DND-41 (cell line): ENCODE measurements around the gene APOF.

Source experiments
- ATAC-seq: fragments of 200-7000 bp; cut with Tn5 transposase; 3 replicates; pipeline ENCODE4 v1.9.1; 2021; ENCODE audit warnings: low read depth; ENCODE audit not compliant: insufficient read depth
- DNase-seq: peaks from one replicate; pipeline ENCODE4 v3.0.0-alpha.2; 2020
- H2AFZ ChIP-seq: 2 replicates; pipeline ENCODE4 v1.6.0; 2012; ENCODE audit warnings: low read depth, low read length
- H3K27ac ChIP-seq: 2 replicates; pipeline ENCODE4 v1.5.1; 2012; ENCODE audit warnings: low read length, inconsistent platforms
- H3K27me3 ChIP-seq: fragments of 200-600 bp; sonication (generic); 2 replicates; pipeline ENCODE4 v1.6.0; 2012; ENCODE audit warnings: low read length, mild to moderate bottlenecking, inconsistent platforms; ENCODE audit not compliant: insufficient read depth, poor library complexity
- H3K36me3 ChIP-seq: 2 replicates; pipeline ENCODE4 v1.5.1; 2012; ENCODE audit warnings: low read length, inconsistent platforms; ENCODE audit not compliant: insufficient read depth
- H3K4me1 ChIP-seq: 2 replicates; pipeline ENCODE4 v1.5.1; 2012; ENCODE audit warnings: mild to moderate bottlenecking, low read length; ENCODE audit not compliant: insufficient read depth
- H3K4me2 ChIP-seq: 2 replicates; pipeline ENCODE4 v1.6.0; 2012; ENCODE audit warnings: mild to moderate bottlenecking, moderate library complexity, low read length, inconsistent platforms; ENCODE audit not compliant: insufficient read depth
- H3K4me3 ChIP-seq, 2 experiments: fragments of 200-600 bp in 1 of 2; shearing (Covaris generic) in 1 of 2; 2 replicates each; pipeline ENCODE4 v1.5.1; 2012 to 2016; ENCODE audit warnings: inconsistent platforms in 2 of 2, low read length in 2 of 2, mild to moderate bottlenecking in 2 of 2, low read depth in 1 of 2, moderate library complexity in 1 of 2
- H3K79me2 ChIP-seq: 2 replicates; pipeline ENCODE4 v1.6.0; 2012; ENCODE audit warnings: low read length, inconsistent platforms; ENCODE audit not compliant: insufficient read depth
- H3K9ac ChIP-seq: 2 replicates; pipeline ENCODE4 v1.6.0; 2012; ENCODE audit warnings: low read depth, mild to moderate bottlenecking, inconsistent platforms, low read length, moderate library complexity
- H3K9me3 ChIP-seq: 2 replicates; pipeline ENCODE4 v1.5.1; 2012; ENCODE audit warnings: low read length, moderate library complexity, mild to moderate bottlenecking, inconsistent platforms; ENCODE audit not compliant: insufficient read depth, severe bottlenecking
- H4K20me1 ChIP-seq: 2 replicates; pipeline ENCODE4 v1.6.0; 2012; ENCODE audit warnings: low read length; ENCODE audit not compliant: insufficient read depth
- CTCF ChIP-seq: IDR thresholded peaks from 2 replicates; pipeline ENCODE4 v1.5.1; 2012; ENCODE audit warnings: borderline replicate concordance, low read length, moderate library complexity, mild to moderate bottlenecking; ENCODE audit not compliant: poor library complexity, severe bottlenecking; ENCODE audit errors: extremely low read depth
- EZH2 ChIP-seq: IDR thresholded peaks from 3 replicates; pipeline ENCODE4 v1.6.1; 2012; ENCODE audit warnings: borderline replicate concordance, low read depth, mild to moderate bottlenecking, moderate library complexity, low read length, inconsistent platforms; ENCODE audit not compliant: severe bottlenecking

APOF gene

DNA sequence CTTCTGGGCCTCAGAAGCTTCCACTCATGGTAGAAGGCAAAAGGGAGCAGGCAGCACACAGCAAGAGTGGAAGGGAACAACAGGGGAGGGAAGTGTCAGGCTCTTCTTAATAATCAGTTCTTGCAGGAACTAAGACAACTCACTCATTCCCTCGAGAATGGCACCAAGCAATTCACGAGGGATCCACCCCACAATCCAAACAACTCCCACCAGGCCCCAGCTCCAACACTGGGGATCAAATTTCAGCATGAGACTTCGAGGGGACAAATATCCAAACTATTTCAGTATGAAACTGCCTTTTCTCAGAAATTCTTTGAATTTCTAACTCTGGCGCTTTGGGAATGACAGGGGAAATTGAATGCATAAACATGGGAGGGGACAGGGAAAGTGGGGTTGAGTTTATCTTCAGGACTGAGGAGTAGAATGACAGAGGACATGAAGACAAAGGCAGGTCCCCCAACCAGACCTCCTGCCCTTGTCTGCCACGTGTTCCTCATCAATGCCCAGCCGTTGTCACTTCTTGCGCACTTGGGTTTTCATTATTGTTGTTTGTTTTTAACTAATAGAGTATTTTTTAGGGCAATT lies 24.6 kb upstream of the APOF start:
- Histone ChIP-seq H3K4me2 (no peak overlapping the region), H3K4me3 (no peak overlapping the region), H3K9me3 (no peaks in the 10 kb centered on the region), H3K36me3 (no peaks in the 10 kb centered on the region), H3K27ac (no peak overlapping the region), H3K9ac (no peak overlapping the region), H3K79me2 (no peaks in the 10 kb centered on the region), H2AFZ (no peak overlapping the region), H3K27me3 (no peaks in the 10 kb centered on the region), H3K4me1 (no peaks in the 10 kb centered on the region), H4K20me1 (no peaks in the 10 kb centered on the region)
- ATAC-seq (no peak), DNase-seq (no peak)
- TF ChIP-seq EZH2 (no peak), CTCF (no peak)

- no peak overlapping the region for H3K4me2 ChIP-seq
- no peak for DNase-seq
- H4K20me1 ChIP-seq = no peaks in the 10 kb centered on the region
- no peak overlapping the region for H3K9ac ChIP-seq
- no peaks in the 10 kb centered on the region for H3K27me3 ChIP-seq
- TF ChIP-seq CTCF (no peak), EZH2 (no peak)
- H3K79me2 ChIP-seq = no peaks in the 10 kb centered on the region
- H3K9me3 ChIP-seq = no peaks in the 10 kb centered on the region
- no peak overlapping the region for H3K4me3 ChIP-seq
- H2AFZ ChIP-seq = no peak overlapping the region
- no peak for ATAC-seq
- H3K4me1 ChIP-seq = no peaks in the 10 kb centered on the region
- no peak overlapping the region for H3K27ac ChIP-seq
- H3K36me3 ChIP-seq = no peaks in the 10 kb centered on the region
Measured at GRCh38 chr12:56385873-56386272, 23.2 kb upstream of the APOF start.

- Histone ChIP-seq H3K4me2 (no peak overlapping the region), H3K9me3 (no peaks in the 10 kb centered on the region), H3K79me2 (no peaks in the 10 kb centered on the region), H3K4me3 (no peak overlapping the region), H3K9ac (no peak overlapping the region), H4K20me1 (no peaks in the 10 kb centered on the region), H3K27ac (no peak overlapping the region), H2AFZ (no peak overlapping the region), H3K36me3 (no peaks in the 10 kb centered on the region), H3K27me3 (no peaks in the 10 kb centered on the region), H3K4me1 (no peaks in the 10 kb centered on the region)
- TF ChIP-seq EZH2 (no peak), CTCF (no peak)
- no peak for ATAC-seq
- DNase-seq = no peak
Measured at GRCh38 chr12:56382611-56383010, 20.0 kb upstream of the APOF start.

DNA sequence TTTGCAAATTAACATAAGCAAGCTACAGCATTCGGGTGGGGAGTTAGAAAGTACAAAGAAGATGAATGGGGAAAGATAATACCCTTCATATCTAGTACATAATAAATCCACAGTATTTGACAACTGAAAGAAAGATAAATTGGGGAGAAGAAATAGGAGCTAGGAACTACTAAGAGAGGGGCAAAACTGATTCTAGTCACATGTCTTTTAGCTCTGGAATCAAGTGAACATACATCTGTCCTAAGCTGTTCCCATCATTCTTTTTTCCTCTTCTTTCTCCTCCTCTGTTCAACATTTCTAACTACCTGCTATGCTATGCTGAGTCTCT lies 15.3 kb upstream of the APOF start:
- H3K79me2 ChIP-seq = no peaks in the 10 kb centered on the region
- no peaks in the 10 kb centered on the region for H4K20me1 ChIP-seq
- H3K9ac ChIP-seq = no peak overlapping the region
- H3K27me3 ChIP-seq = no peaks in the 10 kb centered on the region
- DNase-seq (no peak), ATAC-seq (no peak)
- H3K36me3 ChIP-seq = no peaks in the 10 kb centered on the region
- H2AFZ ChIP-seq = no peak overlapping the region
- H3K9me3 ChIP-seq = no peaks in the 10 kb centered on the region
- H3K4me1 ChIP-seq = no peaks in the 10 kb centered on the region
- no peak overlapping the region for H3K4me2 ChIP-seq
- H3K27ac ChIP-seq = no peak overlapping the region
- TF ChIP-seq EZH2 (no peak), CTCF (no peak)
- no peak overlapping the region for H3K4me3 ChIP-seq
